Panc1 (cell line): ENCODE measurements around the gene RBSN. TPM values are rescaled to one million over a fixed set of nuclear protein-coding genes. Genes with fewer than 3 reads are reported as not detected.

Experiments used
- ATAC-seq: fragments of 200-7000 bp; cut with Tn5 transposase; 2 replicates; pipeline ENCODE4 v1.9.1; 2020; ENCODE audit warnings: mild to moderate bottlenecking, moderate library complexity
- BruUV-seq: library from RNA; stranded (reverse); fragments of 400-500 nt; replicated peaks from 2 replicates; lab custom pipeline; 2021; lab: Mats Ljungman, UMichigan
- CTCF ChIA-PET: fragments of 300-600 bp; sonication (Branson Sonifier 250); formaldehyde crosslinking; loops from one replicate; lab custom pipeline; 2022; ENCODE audit warnings: antibody characterized with exemption; lab: Charles Lee
- POLR2A ChIA-PET: fragments of 300-600 bp; sonication (Branson Sonifier 250); formaldehyde crosslinking; loops from one replicate; lab custom pipeline; 2022; ENCODE audit warnings: antibody characterized with exemption; lab: Charles Lee
- DNase-seq: peaks from one replicate; pipeline ENCODE4 v3.0.0-alpha.2; 2010; ENCODE audit warnings: low read depth, low spot score
- H3K27ac ChIP-seq: 2 replicates; pipeline ENCODE4 v1.5.1; 2011; ENCODE audit warnings: mild to moderate bottlenecking, low read length, inconsistent platforms
- H3K27me3 ChIP-seq: fragments of 200-500 bp; sonication (Bioruptor generic); 2 replicates; pipeline ENCODE4 v1.6.0; 2014; ENCODE audit warnings: low read length, inconsistent platforms; ENCODE audit not compliant: control insufficient read depth, insufficient read depth
- H3K36me3 ChIP-seq: fragments of 200-500 bp; sonication (Bioruptor generic); 2 replicates; pipeline ENCODE4 v1.5.1; 2014; ENCODE audit warnings: inconsistent platforms, mild to moderate bottlenecking, low read length, moderate library complexity; ENCODE audit not compliant: control insufficient read depth, insufficient read depth
- H3K4me1 ChIP-seq: 2 replicates; pipeline ENCODE4 v1.5.1; 2011; ENCODE audit warnings: inconsistent platforms, mild to moderate bottlenecking, low read length, moderate library complexity; ENCODE audit not compliant: control insufficient read depth, insufficient read depth
- H3K4me3 ChIP-seq, 2 experiments: 2 replicates each; pipeline ENCODE4 v1.5.1; 2011 to 2012; ENCODE audit warnings: low read depth in 2 of 2, low read length in 2 of 2, mild to moderate bottlenecking in 2 of 2, inconsistent platforms in 1 of 2, moderate library complexity in 1 of 2
- H3K9me3 ChIP-seq: fragments of 200-500 bp; sonication (Bioruptor generic); 2 replicates; pipeline ENCODE4 v1.5.1; 2014; ENCODE audit warnings: low read depth, mild to moderate bottlenecking, inconsistent platforms, low read length, moderate library complexity; ENCODE audit not compliant: control insufficient read depth, insufficient read depth
- POLR2AphosphoS5 ChIP-seq: IDR thresholded peaks from 2 replicates; pipeline ENCODE4 v1.6.1; 2012; ENCODE audit warnings: mild to moderate bottlenecking, low read depth, low read length, moderate library complexity
- SIN3A ChIP-seq: IDR thresholded peaks from 2 replicates; pipeline ENCODE4 v1.6.1; 2012; ENCODE audit warnings: low read depth, mild to moderate bottlenecking, low read length, moderate library complexity, borderline replicate concordance; ENCODE audit not compliant: insufficient read depth
- TCF7L2 ChIP-seq: IDR thresholded peaks from 2 replicates; pipeline ENCODE4 v1.6.1; 2011; ENCODE audit warnings: mild to moderate bottlenecking, low read depth, low read length, inconsistent platforms
- in situ Hi-C: cut with HindIII; loops from 2 replicates; pipeline ENCODE4 v1.10.0; 2016; ENCODE audit warnings: low sequenced_read_pairs, low pct_unique_long_range_greater_than_20kb
- intact Hi-C: fragments of 100-400 bp; cut with micrococcal nuclease; formaldehyde crosslinking; loops from one replicate; pipeline ENCODE4 v1.10.0; 2022; ENCODE audit not compliant: unreplicated experiment
- total RNA-seq: library from RNA; stranded (reverse); gene quantifications from one replicate; pipeline ENCODE4 v1.2.1, GENCODE V29; 2021; ENCODE audit not compliant: unreplicated experiment
- TF ChIP-seq, protein P1 (sequence below), 2 experiments: IDR thresholded peaks; 2 replicates each; pipeline ENCODE4 v1.6.1; 2011 to 2012; ENCODE audit warnings: low read depth in 2 of 2, control low read depth in 1 of 2, low read length in 1 of 2, mild to moderate bottlenecking in 1 of 2, moderate library complexity in 1 of 2; ENCODE audit not compliant: insufficient read depth in 1 of 2
- TF ChIP-seq, protein P2 (sequence below): fragments of 450-650 bp; IDR thresholded peaks from 2 replicates; pipeline ENCODE4 v1.5.1; 2017; ENCODE audit warnings: mild to moderate bottlenecking

Gene RBSN
- total RNA-seq, 1 experiment from 2014 or later = 13.6 TPM

GRCh38 chr3:15114466-15115358 is 15.8 kb upstream of the RBSN start:
- Histone ChIP-seq H3K27me3 (no peaks in the 10 kb centered on the region), H3K9me3 (no peaks in the 10 kb centered on the region), H3K4me1 (no peaks in the 10 kb centered on the region), H3K27ac (no peak overlapping the region), H3K4me3 (no peak overlapping the region), H3K36me3 (no peaks in the 10 kb centered on the region)
- intact Hi-C loops (no loop called here), in situ Hi-C loops (no loop called here)
- TF ChIP-seq POLR2AphosphoS5 (no peak), SIN3A (no peak), TCF7L2 (no peak)
- TF ChIP-seq, protein P1, sequence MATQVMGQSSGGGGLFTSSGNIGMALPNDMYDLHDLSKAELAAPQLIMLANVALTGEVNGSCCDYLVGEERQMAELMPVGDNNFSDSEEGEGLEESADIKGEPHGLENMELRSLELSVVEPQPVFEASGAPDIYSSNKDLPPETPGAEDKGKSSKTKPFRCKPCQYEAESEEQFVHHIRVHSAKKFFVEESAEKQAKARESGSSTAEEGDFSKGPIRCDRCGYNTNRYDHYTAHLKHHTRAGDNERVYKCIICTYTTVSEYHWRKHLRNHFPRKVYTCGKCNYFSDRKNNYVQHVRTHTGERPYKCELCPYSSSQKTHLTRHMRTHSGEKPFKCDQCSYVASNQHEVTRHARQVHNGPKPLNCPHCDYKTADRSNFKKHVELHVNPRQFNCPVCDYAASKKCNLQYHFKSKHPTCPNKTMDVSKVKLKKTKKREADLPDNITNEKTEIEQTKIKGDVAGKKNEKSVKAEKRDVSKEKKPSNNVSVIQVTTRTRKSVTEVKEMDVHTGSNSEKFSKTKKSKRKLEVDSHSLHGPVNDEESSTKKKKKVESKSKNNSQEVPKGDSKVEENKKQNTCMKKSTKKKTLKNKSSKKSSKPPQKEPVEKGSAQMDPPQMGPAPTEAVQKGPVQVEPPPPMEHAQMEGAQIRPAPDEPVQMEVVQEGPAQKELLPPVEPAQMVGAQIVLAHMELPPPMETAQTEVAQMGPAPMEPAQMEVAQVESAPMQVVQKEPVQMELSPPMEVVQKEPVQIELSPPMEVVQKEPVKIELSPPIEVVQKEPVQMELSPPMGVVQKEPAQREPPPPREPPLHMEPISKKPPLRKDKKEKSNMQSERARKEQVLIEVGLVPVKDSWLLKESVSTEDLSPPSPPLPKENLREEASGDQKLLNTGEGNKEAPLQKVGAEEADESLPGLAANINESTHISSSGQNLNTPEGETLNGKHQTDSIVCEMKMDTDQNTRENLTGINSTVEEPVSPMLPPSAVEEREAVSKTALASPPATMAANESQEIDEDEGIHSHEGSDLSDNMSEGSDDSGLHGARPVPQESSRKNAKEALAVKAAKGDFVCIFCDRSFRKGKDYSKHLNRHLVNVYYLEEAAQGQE (IDR thresholded peaks at IDR 0.05; ENCODE audit: insufficient read depth in 1 of 2, low read depth in 2 of 2, low read length in 1 of 2) = no peak
- TF ChIP-seq, protein P2, sequence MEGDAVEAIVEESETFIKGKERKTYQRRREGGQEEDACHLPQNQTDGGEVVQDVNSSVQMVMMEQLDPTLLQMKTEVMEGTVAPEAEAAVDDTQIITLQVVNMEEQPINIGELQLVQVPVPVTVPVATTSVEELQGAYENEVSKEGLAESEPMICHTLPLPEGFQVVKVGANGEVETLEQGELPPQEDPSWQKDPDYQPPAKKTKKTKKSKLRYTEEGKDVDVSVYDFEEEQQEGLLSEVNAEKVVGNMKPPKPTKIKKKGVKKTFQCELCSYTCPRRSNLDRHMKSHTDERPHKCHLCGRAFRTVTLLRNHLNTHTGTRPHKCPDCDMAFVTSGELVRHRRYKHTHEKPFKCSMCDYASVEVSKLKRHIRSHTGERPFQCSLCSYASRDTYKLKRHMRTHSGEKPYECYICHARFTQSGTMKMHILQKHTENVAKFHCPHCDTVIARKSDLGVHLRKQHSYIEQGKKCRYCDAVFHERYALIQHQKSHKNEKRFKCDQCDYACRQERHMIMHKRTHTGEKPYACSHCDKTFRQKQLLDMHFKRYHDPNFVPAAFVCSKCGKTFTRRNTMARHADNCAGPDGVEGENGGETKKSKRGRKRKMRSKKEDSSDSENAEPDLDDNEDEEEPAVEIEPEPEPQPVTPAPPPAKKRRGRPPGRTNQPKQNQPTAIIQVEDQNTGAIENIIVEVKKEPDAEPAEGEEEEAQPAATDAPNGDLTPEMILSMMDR = no peak
- CTCF ChIA-PET = no interaction called here
- POLR2A ChIA-PET = interaction anchor here (0.7 kb wide), 1 partner anchor 50 kb away, joined by 3 read pairs; no protein-coding TSS in a partner anchor
- no TSS peak for BruUV-seq
- DNase-seq = no peak
- ATAC-seq = no peak

- TF ChIP-seq SIN3A (no peak), TCF7L2 (no peak), POLR2AphosphoS5 (no peak)
- TF ChIP-seq, protein P2 = no peak
- TF ChIP-seq, protein P1 (IDR thresholded peaks at IDR 0.05; ENCODE audit: insufficient read depth in 1 of 2, low read depth in 2 of 2, low read length in 1 of 2) = no peak
- Histone ChIP-seq H3K4me1 (no peaks in the 10 kb centered on the region), H3K9me3 (no peaks in the 10 kb centered on the region), H3K27ac (no peak overlapping the region), H3K36me3 (no peaks in the 10 kb centered on the region), H3K27me3 (no peaks in the 10 kb centered on the region), H3K4me3 (no peak overlapping the region)
- POLR2A ChIA-PET = no interaction called here
- ATAC-seq (no peak), DNase-seq (no peak)
- CTCF ChIA-PET = no interaction called here
- BruUV-seq = no TSS peak
- intact Hi-C loops (no loop called here), in situ Hi-C loops (no loop called here)
Observed at GRCh38 chr3:15113884-15114283, 14.9 kb upstream of the RBSN start.
